ENCODE results near the gene MAP1A. TPM values are rescaled to one million over a fixed set of nuclear protein-coding genes. Genes with fewer than 3 reads are reported as not detected.
"Not testable (repeated sequence)": the region's sequence is repeated elsewhere in the genome, so short reads cannot be mapped to it uniquely, and the experiment has no call there.

The MAP1A gene
- total and polyA plus RNA-seq, 5 donors, result 29.7 to 87.6 (median 49.5) TPM

DNA sequence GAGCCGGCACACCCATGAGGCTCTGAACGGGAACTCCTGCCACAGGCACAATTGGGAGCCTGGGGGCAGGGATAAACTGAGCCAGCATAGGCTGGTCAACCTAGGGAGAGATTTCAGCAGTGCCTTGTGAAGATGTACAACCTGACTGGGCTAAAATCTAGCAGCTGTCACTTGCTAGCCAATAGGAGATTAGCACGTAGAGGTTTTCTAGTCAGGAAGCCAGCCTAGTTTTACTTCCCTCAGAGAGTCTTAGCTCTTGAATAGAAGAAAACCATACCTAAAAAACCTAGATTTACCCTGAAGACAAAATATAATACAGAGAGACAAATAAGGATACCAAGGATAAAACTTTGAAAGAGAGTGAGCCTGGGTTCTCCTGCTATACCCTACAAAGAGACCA lies 45.3 kb downstream of the MAP1A start:
- H3K9me3 ChIP-seq (ENCODE audit: control insufficient read depth, low read length); H3K4me3 ChIP-seq (ENCODE audit: low read length); intact Hi-C loops (cut with DNase I); H3K4me1 ChIP-seq (ENCODE audit: control insufficient read depth, insufficient read depth, low read length); H3K27ac ChIP-seq (ENCODE audit: low read length); ATAC-seq; H3K27me3 ChIP-seq (ENCODE audit: control insufficient read depth, insufficient read depth); DNase-seq: not testable (repeated sequence)
- 100% methylated on average over 2 of the region's 3 CpGs for WGBS

DNA sequence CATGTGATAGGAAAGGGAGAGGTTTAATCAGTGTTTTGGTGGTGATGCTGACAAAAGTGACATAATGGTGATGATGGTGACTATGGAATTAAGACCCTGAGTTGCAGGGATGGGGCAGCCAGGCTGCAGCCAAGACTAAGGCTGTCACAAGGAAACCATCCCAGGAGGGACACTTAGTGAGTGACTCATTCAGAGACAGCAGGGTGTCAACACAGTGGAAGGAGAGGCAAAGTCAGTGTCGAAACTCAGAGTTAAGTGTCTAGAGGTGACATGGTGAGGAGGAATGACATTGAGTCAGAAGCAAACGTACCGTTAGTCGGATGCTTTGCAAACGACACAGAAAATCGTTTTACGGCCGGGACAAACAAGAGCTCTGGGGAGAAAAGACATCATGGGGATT lies 46.4 kb downstream of the MAP1A start:
- no CpG with 5 or more reads among the region's 8 CpGs for WGBS
- intact Hi-C loops (cut with DNase I); H3K27me3 ChIP-seq (ENCODE audit: control insufficient read depth, insufficient read depth); H3K4me3 ChIP-seq (ENCODE audit: low read length); H3K27ac ChIP-seq (ENCODE audit: low read length); DNase-seq; ATAC-seq; H3K4me1 ChIP-seq (ENCODE audit: control insufficient read depth, insufficient read depth, low read length); H3K9me3 ChIP-seq (ENCODE audit: control insufficient read depth, low read length): not testable (repeated sequence)

DNA sequence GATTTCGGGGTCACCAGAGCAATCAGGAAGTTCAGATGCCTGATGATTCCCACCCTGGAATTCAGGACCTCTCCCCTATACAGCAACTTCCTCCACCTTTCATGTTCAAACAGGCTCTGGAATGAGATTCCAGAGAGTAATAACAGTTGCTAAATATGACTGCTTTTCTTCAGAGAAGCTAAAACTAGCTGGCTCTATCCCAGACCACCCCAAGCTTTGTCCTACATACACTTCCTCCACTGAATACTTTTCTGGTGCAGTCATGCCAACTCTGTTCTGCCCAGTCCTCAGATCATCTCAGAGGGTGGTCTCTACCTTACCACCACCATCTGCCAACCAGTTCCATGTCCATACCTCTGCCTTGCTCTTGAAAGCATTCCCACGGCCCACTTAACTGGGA lies 49.2 kb downstream of the MAP1A start:
- H3K4me3 ChIP-seq (ENCODE audit: low read length); H3K27ac ChIP-seq (ENCODE audit: low read length); ATAC-seq; DNase-seq; intact Hi-C loops (cut with DNase I); H3K4me1 ChIP-seq (ENCODE audit: control insufficient read depth, insufficient read depth, low read length); H3K27me3 ChIP-seq (ENCODE audit: control insufficient read depth, insufficient read depth); H3K9me3 ChIP-seq (ENCODE audit: control insufficient read depth, low read length): not testable (repeated sequence)
- no CpG with 5 or more reads among the region's 2 CpGs for WGBS

DNA sequence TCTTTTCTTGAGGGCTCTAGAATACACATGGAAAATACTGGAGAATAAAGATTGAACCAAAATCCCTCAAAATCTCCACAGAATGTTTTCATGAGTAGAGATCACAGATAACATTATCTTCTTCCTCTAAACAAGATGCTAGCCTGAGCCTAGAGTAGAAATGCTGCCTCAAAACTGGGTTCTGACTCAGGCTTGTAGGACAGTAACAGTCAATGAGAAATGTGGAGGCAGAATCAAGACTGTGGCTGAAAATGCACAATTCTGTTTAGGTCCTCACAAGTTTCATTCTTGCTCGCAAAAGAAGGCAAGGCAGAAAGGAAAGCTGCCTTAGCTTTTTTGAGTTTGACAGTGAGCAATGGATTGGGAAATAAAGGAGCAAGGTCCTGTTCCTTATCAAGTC lies 57.2 kb downstream of the MAP1A start:
- H3K4me3 ChIP-seq (ENCODE audit: low read length); ATAC-seq; DNase-seq; intact Hi-C loops (cut with DNase I); H3K27me3 ChIP-seq (ENCODE audit: control insufficient read depth, insufficient read depth); H3K27ac ChIP-seq (ENCODE audit: low read length); H3K9me3 ChIP-seq (ENCODE audit: control insufficient read depth, low read length); H3K4me1 ChIP-seq (ENCODE audit: control insufficient read depth, insufficient read depth, low read length): not testable (repeated sequence)
- WGBS, result no CpG with 5 or more reads among the region's 1 CpG

Other genes starting within 250 kb of the MAP1A start
- not detected for gene TGM7, start 215.4 kb upstream of the MAP1A start, total RNA-seq
- gene TGM7, start 215.4 kb upstream of the MAP1A start, polyA plus RNA-seq, result not detected
- 10 to 100 TPM in 1 of 4 donors, 1 to 10 TPM in 3; 7.9 to 10.4 (median 9.6) TPM for gene LCMT2, start 187.0 kb upstream of the MAP1A start, total RNA-seq
- gene LCMT2, start 187.0 kb upstream of the MAP1A start, polyA plus RNA-seq, result 5.4 TPM
- gene ZSCAN29, start 146.6 kb upstream of the MAP1A start, total RNA-seq, result 10 to 100 TPM; 12.3 to 13.4 (median 12.5) TPM
- 4.7 TPM for gene ZSCAN29, start 146.6 kb upstream of the MAP1A start, polyA plus RNA-seq
- gene TUBGCP4, start 146.5 kb upstream of the MAP1A start, total RNA-seq, result 10 to 100 TPM; 10.8 to 12.4 (median 11.8) TPM
- 5.2 TPM for gene TUBGCP4, start 146.5 kb upstream of the MAP1A start, polyA plus RNA-seq
- 10 to 100 TPM; 30.4 to 44.4 (median 36.7) TPM for gene TP53BP1, start 24.5 kb upstream of the MAP1A start, total RNA-seq
- gene TP53BP1, start 24.5 kb upstream of the MAP1A start, polyA plus RNA-seq, result 14.6 TPM
- 10 to 100 TPM; 17.6 to 26.7 (median 22.3) TPM for gene PPIP5K1, start 72.6 kb downstream of the MAP1A start, total RNA-seq
- gene PPIP5K1, start 72.6 kb downstream of the MAP1A start, polyA plus RNA-seq, result 6.8 TPM
- 1 to 10 TPM in 1 of 4 donors, under 1 TPM in 3; 0.40 to 1.2 (median 0.57) TPM for gene CKMT1B, start 76.4 kb downstream of the MAP1A start, total RNA-seq
- 2.7 TPM for gene CKMT1B, start 76.4 kb downstream of the MAP1A start, polyA plus RNA-seq
- under 1 TPM in 2 of 4 donors, not detected in 2; 0.11 to 0.34 TPM for gene STRC, start 101.2 kb downstream of the MAP1A start, total RNA-seq
- 0.09 TPM for gene STRC, start 101.2 kb downstream of the MAP1A start, polyA plus RNA-seq
- 1 to 10 TPM; 1.2 to 2.0 (median 1.6) TPM for gene CATSPER2, start 131.2 kb downstream of the MAP1A start, total RNA-seq
- gene CATSPER2, start 131.2 kb downstream of the MAP1A start, polyA plus RNA-seq, result 2.5 TPM
- under 1 TPM in 3 of 4 donors, not detected in 1; 0.40 to 0.50 (median 0.43) TPM for gene CKMT1A, start 176.3 kb downstream of the MAP1A start, total RNA-seq
- gene CKMT1A, start 176.3 kb downstream of the MAP1A start, polyA plus RNA-seq, result 1.8 TPM
- 100 to 1,000 TPM; 151 to 251 (median 216) TPM for gene PDIA3, start 228.8 kb downstream of the MAP1A start, total RNA-seq
- gene PDIA3, start 228.8 kb downstream of the MAP1A start, polyA plus RNA-seq, result 156 TPM